H7 (cell line): ENCODE results near the gene WDR3. TPM values are rescaled to one million over a fixed set of nuclear protein-coding genes. Genes with fewer than 3 reads are reported as not detected.

ENCODE experiments used
- DNase-seq: peaks from one replicate; pipeline ENCODE4 v3.0.0; 2012
- H3K27me3 ChIP-seq: 2 replicates; pipeline ENCODE4 v1.6.0; 2011; ENCODE audit warnings: mild to moderate bottlenecking, low read length; ENCODE audit not compliant: control insufficient read depth, insufficient read depth
- H3K36me3 ChIP-seq: replicated peaks from 2 replicates; pipeline ENCODE4 v1.5.1; 2011; ENCODE audit warnings: low read length; ENCODE audit not compliant: control insufficient read depth, insufficient read depth
- H3K4me3 ChIP-seq: 2 replicates; pipeline ENCODE4 v1.5.1; 2011; ENCODE audit warnings: low read depth, mild to moderate bottlenecking, control low read depth, low read length, moderate library complexity; ENCODE audit not compliant: insufficient read depth
- total RNA-seq: library from RNA; depleted of rRNA; stranded (reverse); fragments of >200 nt; shearing (Covaris generic); gene quantifications from 2 replicates; pipeline ENCODE4 v1.2.3, GENCODE V29; 2014; rRNA removed

WDR3 gene
- total RNA-seq, 1 experiment from 2014 or later: 51.4 TPM

- no peak for DNase-seq
- no peak overlapping the region for H3K4me3 ChIP-seq
- H3K36me3 ChIP-seq: no peaks in the 10 kb centered on the region
- no peaks in the 10 kb centered on the region for H3K27me3 ChIP-seq
Observed at GRCh38 chr1:117976381-117976780, 46.8 kb downstream of the WDR3 start.

GRCh38 chr1:117981455-117982192 lies 52.1 kb downstream of the WDR3 start:
- Histone ChIP-seq H3K4me3 (no peak overlapping the region), H3K36me3 (no peaks in the 10 kb centered on the region), H3K27me3 (no peaks in the 10 kb centered on the region)
- no peak for DNase-seq

GRCh38 chr1:117985239-117985638 lies 55.7 kb downstream of the WDR3 start:
- no peak for DNase-seq
- H3K27me3 ChIP-seq: no peaks in the 10 kb centered on the region
- H3K4me3 ChIP-seq: no peak overlapping the region
- no peaks in the 10 kb centered on the region for H3K36me3 ChIP-seq

GRCh38 chr1:117985973-117986372 lies 56.4 kb downstream of the WDR3 start:
- no peak for DNase-seq
- no peak overlapping the region for H3K4me3 ChIP-seq
- H3K36me3 ChIP-seq: no peaks in the 10 kb centered on the region
- no peaks in the 10 kb centered on the region for H3K27me3 ChIP-seq

- Histone ChIP-seq H3K4me3 (no peak overlapping the region), H3K27me3 (no peaks in the 10 kb centered on the region), H3K36me3 (no peaks in the 10 kb centered on the region)
- no peak for DNase-seq
Observed at GRCh38 chr1:118004312-118004711, 74.8 kb downstream of the WDR3 start.

GRCh38 chr1:118007391-118007790 lies 77.9 kb downstream of the WDR3 start:
- DNase-seq: no peak

GRCh38 chr1:118008011-118008410 lies 78.5 kb downstream of the WDR3 start:
- DNase-seq: no peak
- H3K27me3 ChIP-seq: no peaks in the 10 kb centered on the region
- no peak overlapping the region for H3K4me3 ChIP-seq
- H3K36me3 ChIP-seq: no peaks in the 10 kb centered on the region

More at GRCh38 chr1:118007391-118007790, 77.9 kb downstream of the WDR3 start:
- H3K27me3 ChIP-seq: no peaks in the 10 kb centered on the region
- H3K36me3 ChIP-seq: no peaks in the 10 kb centered on the region
- H3K4me3 ChIP-seq: no peak overlapping the region

GRCh38 chr1:118012515-118013124 lies 83.1 kb downstream of the WDR3 start:
- DNase-seq: no peak
- Histone ChIP-seq H3K27me3 (no peaks in the 10 kb centered on the region), H3K36me3 (no peaks in the 10 kb centered on the region), H3K4me3 (no peak overlapping the region)

- Histone ChIP-seq H3K4me3 (no peak overlapping the region), H3K36me3 (no peaks in the 10 kb centered on the region), H3K27me3 (no peaks in the 10 kb centered on the region)
- DNase-seq: no peak
Observed at GRCh38 chr1:118013336-118013735, 83.8 kb downstream of the WDR3 start.

- no peaks in the 10 kb centered on the region for H3K36me3 ChIP-seq
- no peaks in the 10 kb centered on the region for H3K27me3 ChIP-seq
- no peak for DNase-seq
- no peak overlapping the region for H3K4me3 ChIP-seq
Observed at GRCh38 chr1:118013938-118014337, 84.4 kb downstream of the WDR3 start.

Other genes starting within 250 kb of the WDR3 start
- gene GDAP2, start 118 bp upstream of the WDR3 start, total RNA-seq: 20.3 and 29.2 TPM in 2 replicates